A549 (cell line): ENCODE data around the gene RFT1. TPM values are rescaled to one million over a fixed set of nuclear protein-coding genes. Genes with fewer than 3 reads are reported as not detected.

Experiments used
- ATAC-seq, 2 experiments: fragments of 200-7000 bp in 1 of 2; fragments of >200 bp in 1 of 2; cut with Nextera tagmentation in 1 of 2; cut with Tn5 transposase in 1 of 2; 3 replicates each; pipeline versions ENCODE4 v1.8.0 to v1.9.1; 2018 to 2020; ENCODE audit warnings: mild to moderate bottlenecking in 1 of 2, moderate library complexity in 1 of 2
- CTCF ChIA-PET: fragments of 300-600 bp; sonication (Branson Sonifier 250); formaldehyde crosslinking; extraction: SDS; loops from one replicate; lab custom pipeline; 2021; ENCODE audit warnings: antibody characterized with exemption, inconsistent platforms; lab: Yijun Ruan, JAX
- POLR2A ChIA-PET: fragments of 350-600 bp; formaldehyde crosslinking; extraction: SDS; loops from one replicate; lab custom pipeline; 2021; ENCODE audit warnings: antibody characterized with exemption, inconsistent platforms; lab: Yijun Ruan, JAX
- DNase-seq, 2 experiments: peaks; one replicate each; pipeline versions ENCODE4 v3.0.0 to v3.0.0-alpha.2; 2011 to 2016; ENCODE audit warnings: low read depth in 1 of 2, low spot score in 1 of 2
- FAIRE-seq: peaks from 2 replicates; lab custom pipeline; 2011; peaks lifted over from hg19 to GRCh38; lab: Jason Lieb, UNC
- H3K27ac ChIP-seq, 2 experiments: fragments of >200 bp; sonication (Bioruptor Twin); formaldehyde crosslinking; 3 replicates each; pipeline ENCODE4 v1.5.1; 2016 to 2017
- H3K4me1 ChIP-seq: fragments of >200 bp; sonication (Bioruptor Twin); formaldehyde crosslinking; 3 replicates; pipeline ENCODE4 v1.6.1; 2016
- H3K4me2 ChIP-seq: fragments of >200 bp; sonication (Bioruptor Twin); formaldehyde crosslinking; 3 replicates; pipeline ENCODE4 v1.6.1; 2016
- H3K4me3 ChIP-seq: fragments of >200 bp; sonication (Bioruptor Twin); formaldehyde crosslinking; 3 replicates; pipeline ENCODE4 v1.5.1; 2016
- H3K9me3 ChIP-seq: fragments of >200 bp; sonication (Bioruptor Twin); formaldehyde crosslinking; 3 replicates; pipeline ENCODE4 v1.6.1; 2016
- BHLHE40 ChIP-seq: IDR thresholded peaks from 2 replicates; pipeline ENCODE4 v1.6.1; 2012; ENCODE audit warnings: low read depth, low read length, inconsistent platforms
- CEBPB ChIP-seq, 2 experiments: fragments of >200 bp in 1 of 2; sonication (Bioruptor Twin) in 1 of 2; formaldehyde crosslinking in 1 of 2; IDR thresholded peaks; 2 replicates each; pipeline ENCODE4 v1.6.1; 2012 to 2016
- FOSL2 ChIP-seq, 2 experiments: fragments of 450-650 bp in 1 of 2; fragments of >200 bp in 1 of 2; sonication (Bioruptor Twin) in 1 of 2; formaldehyde crosslinking; IDR thresholded peaks; 2 replicates each; pipeline versions ENCODE4 v1.5.0 to v1.6.1; 2016 to 2020; ENCODE audit warnings: mild to moderate bottlenecking in 1 of 2, moderate library complexity in 1 of 2
- GATA3 ChIP-seq: IDR thresholded peaks from 2 replicates; pipeline ENCODE4 v1.6.1; 2012; ENCODE audit warnings: borderline replicate concordance
- HDAC2 ChIP-seq: fragments of 200-600 bp; sonication (generic); IDR thresholded peaks from 2 replicates; pipeline ENCODE4 v1.6.1; 2016
- HES2 ChIP-seq: fragments of >200 bp; sonication (Bioruptor Twin); formaldehyde crosslinking; IDR thresholded peaks from 2 replicates; pipeline ENCODE4 v1.6.1; 2016
- HOXB13 ChIP-seq: fragments of 250-450 bp; sonication (Bioruptor Pico); IDR thresholded peaks from 2 replicates; pipeline ENCODE4 v1.5.0; 2020; ENCODE audit warnings: low read depth, mild to moderate bottlenecking, moderate library complexity
- JUNB ChIP-seq: fragments of >200 bp; sonication (Bioruptor Twin); formaldehyde crosslinking; IDR thresholded peaks from 2 replicates; pipeline ENCODE4 v1.6.1; 2016
- MYC ChIP-seq: IDR thresholded peaks from 2 replicates; pipeline ENCODE4 v1.6.1; 2012; ENCODE audit warnings: mild to moderate bottlenecking, inconsistent platforms, low read length, improper control_type of control experiment, borderline replicate concordance
- NPAS2 ChIP-seq: fragments of 250-450 bp; sonication (Bioruptor Pico); IDR thresholded peaks from 2 replicates; pipeline ENCODE4 v1.8.0; 2022; ENCODE audit warnings: mild to moderate bottlenecking, moderate library complexity, borderline replicate concordance
- POLR2A ChIP-seq: IDR thresholded peaks from 2 replicates; pipeline ENCODE4 v1.6.1; 2012; ENCODE audit warnings: mild to moderate bottlenecking, low read length
- RAD21 ChIP-seq, 2 experiments: fragments of >200 bp in 1 of 2; sonication (Bioruptor Twin) in 1 of 2; formaldehyde crosslinking in 1 of 2; IDR thresholded peaks in 1 of 2; conservative IDR thresholded peaks in 1 of 2; 2 replicates in 1 of 2; 3 replicates in 1 of 2; pipeline ENCODE4 v1.6.1; 2012 to 2018; ENCODE audit warnings: inconsistent platforms in 1 of 2
- RNF2 ChIP-seq: fragments of 200-600 bp; sonication (generic); IDR thresholded peaks from 2 replicates; pipeline ENCODE4 v1.6.1; 2016; ENCODE audit warnings: low read depth, mild to moderate bottlenecking, antibody characterized with exemption, moderate library complexity, borderline replicate concordance
- SREBF2 ChIP-seq: fragments of 450-650 bp; IDR thresholded peaks from 2 replicates; pipeline ENCODE4 v1.6.1; 2014; ENCODE audit warnings: mild to moderate bottlenecking, moderate library complexity
- ZC3H11A ChIP-seq: fragments of 450-650 bp; IDR thresholded peaks from 2 replicates; pipeline ENCODE4 v1.6.1; 2014; ENCODE audit warnings: antibody characterized with exemption, mild to moderate bottlenecking
- WGBS: methylation state at CpG from one replicate; pipeline ENCODE4 v1.1.6; 2017; ENCODE audit errors: missing lambda C conversion rate; 5-methylcytosine and 5-hydroxymethylcytosine counted together
- polyA plus RNA-seq, 4 experiments: library from polyadenylated mRNA; depleted of rRNA in 3 of 4; stranded (reverse); fragments of >200 nt; fragmentation: RNase III in 1 of 4; extraction: RNeasy Plus Mini Kit Qiagen cat#74134 plus additional on column Dnase treatment in 1 of 4; gene quantifications; 2 replicates in 3 of 4; 3 replicates in 1 of 4; pipeline ENCODE4 v1.2.3, GENCODE V29; 2011 to 2017
- TF ChIP-seq, protein P1 (sequence below): fragments of >200 bp; sonication (Bioruptor Twin); formaldehyde crosslinking; IDR thresholded peaks from 3 replicates; pipeline ENCODE4 v1.5.1; 2016
- TF ChIP-seq, protein P2 (sequence below): IDR thresholded peaks from 2 replicates; pipeline ENCODE4 v1.6.1; 2012

Gene RFT1
- polyA plus RNA-seq, 2 of the 4 experiments (the other 2 are of a cell fraction), result 15.6 to 33.6 TPM

DNA sequence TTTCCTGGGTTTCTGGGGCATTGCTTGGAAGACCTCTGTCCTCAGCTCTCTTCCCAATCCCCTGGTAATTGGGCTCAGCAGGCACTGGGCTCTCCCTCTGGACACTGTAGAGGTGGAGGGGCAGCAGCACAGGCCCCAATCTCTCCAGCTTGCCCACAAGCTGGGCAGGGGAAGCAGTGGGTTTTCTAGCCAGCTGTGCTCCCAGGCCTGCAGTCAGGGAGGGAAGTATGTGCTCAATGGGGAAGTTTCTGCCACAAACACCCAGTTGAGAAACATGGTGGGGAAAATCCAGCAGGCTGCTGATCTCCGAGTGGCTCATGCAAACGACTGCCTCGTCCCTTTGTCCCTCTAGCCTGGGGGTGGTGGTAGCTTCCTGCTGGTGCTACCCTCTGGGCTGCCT is 12.8 kb upstream of the RFT1 start:
- no peak for DNase-seq
- H3K4me3 ChIP-seq, result no peak overlapping the region
- no peak for FAIRE-seq
- no peak for TF ChIP-seq HOXB13 (CRISPR knock-in tag)
- no peak for TF ChIP-seq GATA3
- no peak for TF ChIP-seq SREBF2
- no peak for TF ChIP-seq JUNB
- TF ChIP-seq HES2, result no peak
- no peak for TF ChIP-seq CEBPB (IDR thresholded peaks at IDR 0.05)
- no peak for TF ChIP-seq NPAS2 (CRISPR knock-in tag)
- no peak for TF ChIP-seq HDAC2
- H3K4me2 ChIP-seq, result no peak overlapping the region
- H3K27ac ChIP-seq, result no peak overlapping the region
- H3K9me3 ChIP-seq, result no peaks in the 10 kb centered on the region
- ChIA-PET CTCF (interaction anchor here (1.2 to 3.0 kb wide), 3 partner anchors 9 to 53 kb away, joined by 3 to 15 read pairs (median 3); no protein-coding TSS in a partner anchor), POLR2A (no interaction called here)
- peaks cover 37% of the 10 kb centered on the region for H3K4me1 ChIP-seq
- ATAC-seq, result no peak
- WGBS, result 88% methylated on average over 3 of the region's 3 CpGs

DNA sequence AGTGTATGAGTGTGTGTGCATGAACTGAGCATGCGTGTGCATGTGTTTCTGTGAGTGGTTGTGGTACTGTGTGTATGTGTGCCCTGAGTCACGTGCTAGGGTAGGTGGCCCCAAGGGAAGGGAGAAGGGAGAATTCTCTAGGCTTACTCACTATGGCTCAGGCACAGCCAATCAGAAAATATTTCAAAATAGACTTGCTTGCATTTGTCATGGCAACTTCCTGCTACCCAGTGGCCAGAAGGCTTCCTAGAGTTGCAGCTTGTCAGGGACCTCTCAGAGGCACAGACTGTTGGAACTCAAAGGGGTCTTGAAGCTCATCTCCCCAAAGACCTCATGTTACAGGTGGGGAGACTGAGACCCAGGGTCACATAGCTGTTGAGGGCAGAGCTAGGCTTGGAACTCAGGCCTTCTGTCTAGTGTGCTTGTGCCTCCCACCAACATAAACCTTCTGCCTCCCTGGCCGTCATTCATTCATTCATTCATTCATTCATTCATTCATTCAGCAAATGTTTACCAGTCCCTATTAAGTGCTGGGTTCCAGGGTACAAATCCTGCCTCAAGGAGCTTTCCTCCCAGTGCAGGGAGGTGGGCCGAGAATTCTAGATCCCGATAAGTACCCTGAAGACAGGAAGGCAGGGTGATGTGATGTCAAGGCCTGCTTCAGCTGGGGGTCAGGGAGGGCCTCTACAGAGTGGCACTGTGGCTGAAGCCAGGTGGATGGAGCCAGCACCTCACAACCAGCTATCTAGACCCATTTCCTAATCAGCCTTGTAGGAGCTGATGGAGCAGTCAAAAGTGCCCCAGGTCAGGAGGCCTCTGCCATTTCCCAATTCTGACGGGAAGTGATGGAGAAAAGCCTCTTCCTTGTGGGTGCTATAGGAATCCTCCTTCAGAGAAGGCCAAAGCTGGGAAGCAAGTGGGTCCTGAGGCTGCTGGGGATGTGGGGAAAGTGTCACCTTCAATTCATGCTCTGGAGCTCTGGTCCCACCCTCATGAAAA is 10.9 kb upstream of the RFT1 start:
- no peak for TF ChIP-seq MYC
- no peak for TF ChIP-seq ZC3H11A
- TF ChIP-seq FOSL2 (IDR thresholded peaks at IDR 0.05), result no peak
- no peak for TF ChIP-seq FOSL2 (CRISPR knock-in tag; IDR thresholded peaks at IDR 0.05)
- Histone ChIP-seq H3K4me2 (no peak overlapping the region), H3K4me1 (peaks cover 22% of the 10 kb centered on the region), H3K4me3 (no peak overlapping the region), H3K9me3 (no peaks in the 10 kb centered on the region), H3K27ac (no peak overlapping the region)
- FAIRE-seq, result no peak
- ChIA-PET CTCF (interaction anchor here (0.6 to 3.0 kb wide), 5 partner anchors 9 to 58 kb away, joined by 3 to 15 read pairs (median 3); no protein-coding TSS in a partner anchor), POLR2A (no interaction called here)
- ATAC-seq, result peak; percentile 32 to 45; a peak in 5 of 6 replicates
- DNase-seq, result peak in 1 of 2 experiments; percentile 18
- WGBS, result 68% methylated on average over 6 of the region's 6 CpGs

GRCh38 chr3:53139906-53140846 is 9.9 kb upstream of the RFT1 start:
- CTCF ChIA-PET, result interaction anchor here (1.7 to 3.0 kb wide), 2 partner anchors 56 kb away, joined by 4 to 15 read pairs; no protein-coding TSS in a partner anchor
- 0 out of 6 replicates have a peak, but pooled peaks of 1 of the 2 experiments have one; percentile 5 for ATAC-seq

More at GRCh38 chr3:53139906-53140846, 9.9 kb upstream of the RFT1 start:
- TF ChIP-seq POLR2A (no peak), HES2 (no peak), RAD21 (conservative IDR thresholded peaks at IDR 0.05 in 1 of 2, IDR thresholded peaks at IDR 0.05 in 1 of 2) (no peak), BHLHE40 (no peak), RNF2 (no peak), HDAC2 (no peak)
- TF ChIP-seq, protein P1, sequence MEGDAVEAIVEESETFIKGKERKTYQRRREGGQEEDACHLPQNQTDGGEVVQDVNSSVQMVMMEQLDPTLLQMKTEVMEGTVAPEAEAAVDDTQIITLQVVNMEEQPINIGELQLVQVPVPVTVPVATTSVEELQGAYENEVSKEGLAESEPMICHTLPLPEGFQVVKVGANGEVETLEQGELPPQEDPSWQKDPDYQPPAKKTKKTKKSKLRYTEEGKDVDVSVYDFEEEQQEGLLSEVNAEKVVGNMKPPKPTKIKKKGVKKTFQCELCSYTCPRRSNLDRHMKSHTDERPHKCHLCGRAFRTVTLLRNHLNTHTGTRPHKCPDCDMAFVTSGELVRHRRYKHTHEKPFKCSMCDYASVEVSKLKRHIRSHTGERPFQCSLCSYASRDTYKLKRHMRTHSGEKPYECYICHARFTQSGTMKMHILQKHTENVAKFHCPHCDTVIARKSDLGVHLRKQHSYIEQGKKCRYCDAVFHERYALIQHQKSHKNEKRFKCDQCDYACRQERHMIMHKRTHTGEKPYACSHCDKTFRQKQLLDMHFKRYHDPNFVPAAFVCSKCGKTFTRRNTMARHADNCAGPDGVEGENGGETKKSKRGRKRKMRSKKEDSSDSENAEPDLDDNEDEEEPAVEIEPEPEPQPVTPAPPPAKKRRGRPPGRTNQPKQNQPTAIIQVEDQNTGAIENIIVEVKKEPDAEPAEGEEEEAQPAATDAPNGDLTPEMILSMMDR, result no peak
- TF ChIP-seq, protein P2, sequence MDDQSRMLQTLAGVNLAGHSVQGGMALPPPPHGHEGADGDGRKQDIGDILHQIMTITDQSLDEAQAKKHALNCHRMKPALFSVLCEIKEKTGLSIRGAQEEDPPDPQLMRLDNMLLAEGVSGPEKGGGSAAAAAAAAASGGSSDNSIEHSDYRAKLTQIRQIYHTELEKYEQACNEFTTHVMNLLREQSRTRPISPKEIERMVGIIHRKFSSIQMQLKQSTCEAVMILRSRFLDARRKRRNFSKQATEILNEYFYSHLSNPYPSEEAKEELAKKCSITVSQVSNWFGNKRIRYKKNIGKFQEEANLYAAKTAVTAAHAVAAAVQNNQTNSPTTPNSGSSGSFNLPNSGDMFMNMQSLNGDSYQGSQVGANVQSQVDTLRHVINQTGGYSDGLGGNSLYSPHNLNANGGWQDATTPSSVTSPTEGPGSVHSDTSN, result no peak
- WGBS, result 59% methylated on average over 5 of the region's 6 CpGs
- no peak for DNase-seq
- Histone ChIP-seq H3K9me3 (no peaks in the 10 kb centered on the region), H3K4me3 (no peak overlapping the region), H3K27ac (no peak overlapping the region), H3K4me1 (peaks cover 12% of the 10 kb centered on the region), H3K4me2 (no peak overlapping the region)
- POLR2A ChIA-PET, result no interaction called here
- FAIRE-seq, result no peak
